Measurements from ENCODE around the gene MIP. TPM values are rescaled to one million over a fixed set of nuclear protein-coding genes. Genes with fewer than 3 reads are reported as not detected.

Gene MIP
- total and polyA plus RNA-seq, 2 of the 13 experiments (the other 11 are each of a cell fraction or from before 2014, with no cell fraction given) = not detected

GRCh38 chr12:56476972-56477432 lies 22.5 kb upstream of the MIP start (continued):
- TF ChIP-seq DMTF1 (CRISPR knock-in tag; IDR thresholded peaks at IDR 0.05) (no peak), ZNF556 (CRISPR knock-in tag; IDR thresholded peaks at IDR 0.05; ENCODE audit: borderline replicate concordance) (0 out of 2 replicates have a peak, but pooled peaks have one; percentile 30), KMT2B (CRISPR knock-in tag; IDR thresholded peaks at IDR 0.05) (no peak), ZNF883 (CRISPR knock-in tag; IDR thresholded peaks at IDR 0.05; ENCODE audit: not compliant biosample characterization) (no peak), CSRNP1 (CRISPR knock-in tag; IDR thresholded peaks at IDR 0.05) (no peak), ZNF652 (CRISPR knock-in tag; IDR thresholded peaks at IDR 0.05; ENCODE audit: borderline replicate concordance, low read depth) (no peak), RCOR2 (CRISPR knock-in tag; IDR thresholded peaks at IDR 0.05) (no peak), ZNF180 (CRISPR knock-in tag; IDR thresholded peaks at IDR 0.05; ENCODE audit: borderline replicate concordance, low read depth) (no peak), TBX3 (IDR thresholded peaks at IDR 0.05; ENCODE audit: borderline replicate concordance) (peak; percentile 92), ZNF510 (CRISPR knock-in tag; IDR thresholded peaks at IDR 0.05; ENCODE audit: low read depth) (no peak), NFYC (CRISPR knock-in tag; IDR thresholded peaks at IDR 0.05) (peak; percentile 61), MEIS2 (CRISPR knock-in tag; IDR thresholded peaks at IDR 0.05) (no peak), ARID4A (CRISPR knock-in tag; IDR thresholded peaks at IDR 0.05; ENCODE audit: borderline replicate concordance) (peak; percentile 42; the same call in 1 of the 2 replicates), FOXO1 (CRISPR knock-in tag; IDR thresholded peaks at IDR 0.05) (0 out of 2 replicates have a peak, but pooled peaks have one; percentile 18), RBM39 (IDR thresholded peaks at IDR 0.05; ENCODE audit: low read depth, low read length, poor library complexity, severe bottlenecking) (no peak), AHDC1 (CRISPR knock-in tag; IDR thresholded peaks at IDR 0.05; ENCODE audit: borderline replicate concordance) (no peak)

All from HepG2 (cell line).